Uterus (tissue), 2 donors: ENCODE data around the gene IQUB.

ENCODE experiments used
- POLR2A ChIP-seq, 2 donors: fragments of 450-650 bp; IDR thresholded peaks; one replicate each; pipeline ENCODE4 v1.6.1; 2016; ENCODE audit warnings: antibody characterized with exemption in 2 of 2, mild to moderate bottlenecking in 1 of 2, moderate library complexity in 1 of 2
- TF ChIP-seq, protein P1 (sequence below), 4 experiments: fragments of 200-600 bp in 2 of 4; fragments of 450-650 bp in 2 of 4; sonication (generic) in 2 of 4; IDR thresholded peaks; one replicate each; pipeline ENCODE4 v1.5.1; 2016 to 2019; ENCODE audit warnings: antibody characterized with exemption in 4 of 4, mild to moderate bottlenecking in 2 of 4, moderate library complexity in 1 of 4

DNA sequence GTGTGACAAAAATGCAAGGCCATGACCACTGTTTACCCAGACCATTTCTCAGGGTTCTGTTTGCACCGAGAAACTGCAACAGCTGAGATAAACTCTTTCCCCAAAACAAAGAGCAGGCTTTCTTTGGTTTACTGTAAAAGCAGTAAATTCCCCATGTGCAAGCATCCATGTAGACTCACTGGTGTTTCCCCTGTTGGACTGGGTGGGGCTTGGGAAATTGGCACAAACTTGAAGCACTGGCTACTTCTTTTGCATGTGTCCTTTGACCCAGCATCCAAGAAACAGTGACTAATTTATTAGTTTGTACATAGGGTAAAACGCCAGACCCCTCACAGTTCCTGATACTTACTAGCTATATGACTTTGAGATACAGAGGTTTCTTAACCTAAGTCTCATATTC lies 12.3 kb downstream of the IQUB start:
- TF ChIP-seq, protein P1, sequence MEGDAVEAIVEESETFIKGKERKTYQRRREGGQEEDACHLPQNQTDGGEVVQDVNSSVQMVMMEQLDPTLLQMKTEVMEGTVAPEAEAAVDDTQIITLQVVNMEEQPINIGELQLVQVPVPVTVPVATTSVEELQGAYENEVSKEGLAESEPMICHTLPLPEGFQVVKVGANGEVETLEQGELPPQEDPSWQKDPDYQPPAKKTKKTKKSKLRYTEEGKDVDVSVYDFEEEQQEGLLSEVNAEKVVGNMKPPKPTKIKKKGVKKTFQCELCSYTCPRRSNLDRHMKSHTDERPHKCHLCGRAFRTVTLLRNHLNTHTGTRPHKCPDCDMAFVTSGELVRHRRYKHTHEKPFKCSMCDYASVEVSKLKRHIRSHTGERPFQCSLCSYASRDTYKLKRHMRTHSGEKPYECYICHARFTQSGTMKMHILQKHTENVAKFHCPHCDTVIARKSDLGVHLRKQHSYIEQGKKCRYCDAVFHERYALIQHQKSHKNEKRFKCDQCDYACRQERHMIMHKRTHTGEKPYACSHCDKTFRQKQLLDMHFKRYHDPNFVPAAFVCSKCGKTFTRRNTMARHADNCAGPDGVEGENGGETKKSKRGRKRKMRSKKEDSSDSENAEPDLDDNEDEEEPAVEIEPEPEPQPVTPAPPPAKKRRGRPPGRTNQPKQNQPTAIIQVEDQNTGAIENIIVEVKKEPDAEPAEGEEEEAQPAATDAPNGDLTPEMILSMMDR (IDR thresholded peaks at IDR 0.05), result no peak
- TF ChIP-seq POLR2A (IDR thresholded peaks at IDR 0.05), result no peak
